SU-DHL-6 (cell line): ENCODE measurements around the gene ATP6V0E2.

ENCODE experiments used
- H2AFZ ChIP-seq: fragments of 200-600 bp; sonication (generic); 2 replicates; pipeline ENCODE4 v1.6.1; 2014; ENCODE audit warnings: low read depth, mild to moderate bottlenecking, moderate library complexity, mixed read lengths, antibody characterized with exemption, low read length; ENCODE audit not compliant: severe bottlenecking
- H3F3A ChIP-seq: fragments of 200-600 bp; shearing (Covaris generic); 2 replicates; pipeline ENCODE4 v1.6.0; 2016; ENCODE audit warnings: antibody characterized with exemption, mild to moderate bottlenecking; ENCODE audit not compliant: insufficient read depth
- H3K27ac ChIP-seq: fragments of 200-600 bp; sonication (generic); 2 replicates; pipeline ENCODE4 v1.5.1; 2016; ENCODE audit warnings: low read depth, mild to moderate bottlenecking, low read length, moderate library complexity, mixed read lengths
- H3K27me3 ChIP-seq: fragments of 200-600 bp; sonication (generic), shearing (Covaris generic); 2 replicates; pipeline ENCODE4 v1.6.0; 2014; ENCODE audit warnings: mild to moderate bottlenecking, low read length
- H3K36me3 ChIP-seq: fragments of 200-600 bp; sonication (generic); 2 replicates; pipeline ENCODE4 v1.6.1; 2014; ENCODE audit warnings: mild to moderate bottlenecking, low read length, mixed read lengths
- H3K4me2 ChIP-seq: fragments of 300-600, 200-600 bp; shearing (Covaris generic), sonication (generic); 2 replicates; pipeline ENCODE4 v1.6.0; 2014; ENCODE audit warnings: low read length, low read depth, mild to moderate bottlenecking; ENCODE audit not compliant: poor library complexity, severe bottlenecking
- H3K4me3 ChIP-seq: fragments of 200-600 bp; sonication (generic); 2 replicates; pipeline ENCODE4 v1.5.1; 2014; ENCODE audit warnings: antibody characterized with exemption, low read length, mild to moderate bottlenecking, mixed read lengths; ENCODE audit not compliant: insufficient read depth, poor library complexity, severe bottlenecking
- H3K79me2 ChIP-seq: fragments of 200-600 bp; sonication (generic); 2 replicates; pipeline ENCODE4 v1.6.1; 2014; ENCODE audit warnings: mild to moderate bottlenecking, low read length, moderate library complexity; ENCODE audit not compliant: insufficient read depth
- H3K9ac ChIP-seq: fragments of 200-600 bp; sonication (generic); 2 replicates; pipeline ENCODE4 v1.7.0; 2014; ENCODE audit warnings: mild to moderate bottlenecking, low read length
- H3K9me2 ChIP-seq: fragments of 200-600 bp; sonication (generic); replicated peaks from 2 replicates; pipeline ENCODE4 v1.6.1; 2014; ENCODE audit warnings: low read length; ENCODE audit not compliant: insufficient read depth
- H3K9me3 ChIP-seq: fragments of 200-600 bp; sonication (generic); 2 replicates; pipeline ENCODE4 v1.6.1; 2014; ENCODE audit warnings: low read length, mixed read lengths; ENCODE audit not compliant: insufficient read depth
- H4K20me1 ChIP-seq: fragments of 200-600 bp; sonication (generic); 2 replicates; pipeline ENCODE4 v1.6.1; 2014; ENCODE audit warnings: low read depth, mild to moderate bottlenecking, antibody characterized with exemption, low read length, moderate library complexity, mixed read lengths
- CTCF ChIP-seq: fragments of 200-600 bp; sonication (generic); IDR thresholded peaks from one replicate; pipeline ENCODE4 v1.5.1; 2017; ENCODE audit warnings: antibody characterized with exemption, mild to moderate bottlenecking, low read length, moderate library complexity; ENCODE audit not compliant: insufficient read depth, poor library complexity, severe bottlenecking
- EZH2phosphoT487 ChIP-seq: fragments of 200-600 bp; sonication (generic), shearing (Covaris generic); conservative IDR thresholded peaks from 2 replicates; pipeline ENCODE4 v1.6.1; 2018; ENCODE audit warnings: mild to moderate bottlenecking, antibody characterized with exemption, low read length, moderate library complexity, mixed read lengths

Gene ATP6V0E2

GRCh38 chr7:149834601-149835000 is 39.2 kb upstream of the ATP6V0E2 start:
- H3K9me2 ChIP-seq: no peaks in the 10 kb centered on the region
- no peaks in the 10 kb centered on the region for H3F3A ChIP-seq
- no peak overlapping the region for H3K4me2 ChIP-seq
- TF ChIP-seq EZH2phosphoT487 (no peak), CTCF (no peak)
- no peak overlapping the region for H3K4me3 ChIP-seq
- no peak overlapping the region for H3K9ac ChIP-seq
- no peak overlapping the region for H2AFZ ChIP-seq
- no peaks in the 10 kb centered on the region for H3K79me2 ChIP-seq
- no peaks in the 10 kb centered on the region for H3K27me3 ChIP-seq
- no peaks in the 10 kb centered on the region for H3K9me3 ChIP-seq
- no peak overlapping the region for H3K27ac ChIP-seq
- no peaks in the 10 kb centered on the region for H3K36me3 ChIP-seq
- H4K20me1 ChIP-seq: no peaks in the 10 kb centered on the region

GRCh38 chr7:149836434-149836833 is 37.3 kb upstream of the ATP6V0E2 start:
- Histone ChIP-seq H3K4me3 (no peak overlapping the region), H3K79me2 (no peaks in the 10 kb centered on the region), H3K9ac (no peak overlapping the region), H3K9me3 (no peaks in the 10 kb centered on the region), H3K27ac (no peak overlapping the region), H2AFZ (no peak overlapping the region), H3K9me2 (no peaks in the 10 kb centered on the region), H4K20me1 (no peaks in the 10 kb centered on the region), H3K27me3 (no peaks in the 10 kb centered on the region), H3F3A (no peaks in the 10 kb centered on the region), H3K4me2 (no peak overlapping the region), H3K36me3 (no peaks in the 10 kb centered on the region)
- TF ChIP-seq EZH2phosphoT487 (no peak), CTCF (no peak)

- H2AFZ ChIP-seq: peak overlapping the region; percentile 9
- peak overlapping the region; percentile 41 for H3K4me2 ChIP-seq
- H3K27ac ChIP-seq: no peak overlapping the region
- H3K36me3 ChIP-seq: no peaks in the 10 kb centered on the region
- H3K4me3 ChIP-seq: no peak overlapping the region
- TF ChIP-seq EZH2phosphoT487 (no peak), CTCF (no peak)
- no peaks in the 10 kb centered on the region for H3K79me2 ChIP-seq
- H3K9ac ChIP-seq: no peak overlapping the region
- H3K27me3 ChIP-seq: no peaks in the 10 kb centered on the region
- H4K20me1 ChIP-seq: no peaks in the 10 kb centered on the region
- H3K9me2 ChIP-seq: no peaks in the 10 kb centered on the region
- no peaks in the 10 kb centered on the region for H3K9me3 ChIP-seq
- no peaks in the 10 kb centered on the region for H3F3A ChIP-seq
Measured at GRCh38 chr7:149837564-149838223, 36.1 kb upstream of the ATP6V0E2 start.
